Urothelium cell line (cell line): ENCODE results near the gene LUZP1.

Experiments used
- DNase-seq: peaks from one replicate; pipeline ENCODE4 v3.0.0; 2011; ENCODE audit warnings: low spot score, mixed read lengths
- FAIRE-seq: peaks from 2 replicates; lab custom pipeline; 2011; peaks lifted over from hg19 to GRCh38; lab: Jason Lieb, UNC

The LUZP1 gene

DNA sequence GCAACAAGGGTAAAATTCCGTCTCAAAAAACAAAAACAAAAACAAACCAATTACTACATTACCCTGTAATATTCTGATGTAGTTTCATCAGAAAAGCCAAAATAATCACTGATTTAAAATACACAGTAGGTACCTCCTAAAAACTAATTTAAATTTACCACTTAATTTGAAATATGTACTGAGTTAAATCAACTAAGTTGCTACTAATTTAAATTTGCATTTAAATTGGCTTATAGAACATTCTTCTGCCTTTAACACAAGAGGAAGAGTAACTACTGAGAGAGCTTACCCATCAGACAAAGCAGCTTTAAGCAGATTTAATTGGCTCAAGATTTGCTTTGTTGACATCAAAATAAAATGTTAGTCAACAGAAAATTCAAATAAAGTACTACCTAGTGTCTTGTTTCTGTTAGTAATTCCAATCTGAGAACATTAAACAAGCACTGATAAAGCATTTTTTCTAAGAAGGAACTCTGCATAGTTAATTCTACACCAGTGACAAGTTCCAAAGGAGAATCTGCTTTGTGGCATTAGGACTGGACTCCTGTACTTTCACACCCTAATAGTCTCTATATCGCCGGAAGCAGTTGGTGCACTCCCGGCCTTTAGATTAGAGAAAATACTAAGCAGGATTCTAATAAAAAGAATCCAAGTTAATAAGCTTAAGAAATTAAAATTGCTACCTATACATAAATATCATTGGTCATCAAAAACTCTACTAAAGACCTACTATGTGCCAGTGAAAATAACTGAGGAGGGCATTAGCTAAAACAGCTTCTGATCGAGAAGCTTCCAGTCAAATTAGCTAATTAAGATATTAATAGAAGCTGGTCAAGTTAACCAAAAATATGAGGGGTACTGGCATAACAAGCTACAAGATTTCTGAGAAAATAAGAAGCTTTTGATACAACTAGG lies 8.4 kb downstream of the LUZP1 start:
- FAIRE-seq (no peak), DNase-seq (no peak)

DNA sequence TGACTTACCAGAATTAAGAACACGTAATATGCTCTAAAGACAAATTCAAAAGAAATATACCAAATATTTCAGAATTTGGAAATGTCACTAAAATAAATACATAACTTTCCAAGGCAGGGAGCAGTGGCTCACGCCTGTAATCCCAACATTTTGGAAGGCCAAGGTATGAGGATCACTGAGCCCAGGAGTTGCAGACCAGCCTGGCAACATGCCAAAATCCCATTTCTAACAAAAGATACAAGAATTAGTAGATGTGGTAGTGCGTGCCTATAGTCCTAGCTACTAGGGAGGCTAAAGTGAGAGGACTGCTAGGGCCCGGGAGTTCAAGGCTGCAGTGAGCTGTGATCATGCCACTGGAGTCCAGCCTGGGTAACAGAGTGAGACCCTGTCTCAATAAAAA lies 11.7 kb downstream of the LUZP1 start:
- DNase-seq (no peak), FAIRE-seq (no peak)

DNA sequence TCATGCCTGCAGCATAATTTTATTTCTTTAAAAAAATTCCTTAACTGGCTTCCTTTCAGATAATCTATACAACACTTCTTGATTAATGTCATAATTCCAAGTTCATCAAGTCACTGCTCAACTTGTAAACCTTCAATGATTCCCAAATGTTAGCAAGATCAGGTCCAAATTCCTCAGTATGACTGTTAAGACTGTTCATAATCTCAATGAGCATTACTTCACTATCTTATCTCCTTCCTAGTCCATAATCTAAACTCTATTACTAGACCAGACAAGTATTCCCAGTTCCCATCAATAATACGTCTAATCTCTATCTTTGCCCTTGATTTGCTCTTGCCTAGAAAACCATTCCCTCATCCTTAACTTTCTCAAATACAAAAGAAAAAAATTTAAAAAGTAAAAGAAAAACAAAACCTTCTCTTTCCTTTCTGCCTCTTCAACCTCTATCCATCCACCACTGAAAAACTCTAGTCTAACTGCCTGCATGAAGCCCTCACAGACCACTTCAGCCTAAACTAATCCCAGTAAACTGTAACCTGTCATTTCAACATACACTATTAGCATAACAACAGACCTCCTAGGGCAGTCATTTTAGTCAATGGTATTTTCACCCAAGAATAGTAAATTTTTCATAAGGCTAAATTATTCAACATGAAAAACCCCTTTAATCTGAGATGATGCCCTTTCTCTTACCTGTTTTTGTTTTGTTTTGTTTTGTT lies 15.5 kb downstream of the LUZP1 start:
- DNase-seq (no peak), FAIRE-seq (no peak)

DNA sequence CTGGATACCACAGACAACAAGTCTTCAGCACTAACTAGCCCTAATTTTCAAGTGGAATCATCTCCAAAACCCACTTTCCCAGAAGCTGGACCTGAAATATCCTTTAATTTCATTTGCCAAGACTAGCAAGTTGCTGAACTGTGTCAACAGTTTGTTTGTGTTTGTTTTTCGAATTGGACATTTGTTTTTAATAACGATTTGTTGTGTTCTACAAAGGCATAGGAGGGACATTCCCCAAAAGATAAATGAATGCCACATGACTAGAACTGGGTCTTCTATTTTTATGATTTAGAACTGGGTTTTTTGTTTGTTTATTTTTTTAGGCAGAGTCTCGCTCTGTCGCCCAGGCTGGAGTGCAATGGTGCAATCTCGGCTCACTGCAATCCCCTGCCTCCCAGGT lies 17.9 kb downstream of the LUZP1 start:
- no peak for FAIRE-seq
- no peak for DNase-seq

DNA sequence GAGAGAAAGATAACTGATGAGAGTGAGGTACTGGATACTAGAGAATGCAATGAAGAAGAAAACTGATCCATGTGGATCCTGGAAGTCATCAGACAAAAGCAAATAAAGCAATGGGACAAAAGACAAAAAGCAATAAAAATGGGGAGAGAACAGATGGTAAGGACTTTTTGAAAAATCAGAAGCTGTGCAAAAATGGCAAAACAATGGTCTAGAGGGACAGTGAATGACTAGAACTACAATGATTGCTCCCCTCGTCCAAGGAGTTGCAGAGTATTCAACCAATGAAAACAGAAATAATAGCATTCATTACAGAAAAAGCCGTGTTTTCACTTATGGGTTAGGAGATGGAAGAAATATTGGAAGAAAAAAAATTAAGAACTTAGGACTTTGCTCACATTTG lies 18.5 kb downstream of the LUZP1 start:
- no peak for DNase-seq
- FAIRE-seq, result no peak

DNA sequence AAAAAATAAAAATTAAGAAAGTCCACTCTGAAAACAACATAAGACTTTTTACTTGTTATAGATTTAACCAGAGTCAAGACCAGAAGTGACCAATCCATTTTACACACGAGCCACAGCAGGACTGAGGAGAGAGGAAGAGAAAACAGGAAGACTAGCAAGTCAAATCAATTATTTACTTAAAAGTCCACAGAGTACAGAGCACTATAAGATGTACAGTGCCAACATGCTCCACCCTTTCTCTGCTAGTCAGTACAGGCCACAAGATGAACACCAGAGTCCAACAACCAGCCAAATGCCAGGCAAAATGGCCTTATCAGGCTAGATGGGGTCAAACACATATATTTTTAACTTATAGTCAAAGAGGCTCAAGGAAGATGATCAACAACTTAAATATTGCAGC lies 19.5 kb downstream of the LUZP1 start:
- DNase-seq, result no peak
- FAIRE-seq, result no peak

DNA sequence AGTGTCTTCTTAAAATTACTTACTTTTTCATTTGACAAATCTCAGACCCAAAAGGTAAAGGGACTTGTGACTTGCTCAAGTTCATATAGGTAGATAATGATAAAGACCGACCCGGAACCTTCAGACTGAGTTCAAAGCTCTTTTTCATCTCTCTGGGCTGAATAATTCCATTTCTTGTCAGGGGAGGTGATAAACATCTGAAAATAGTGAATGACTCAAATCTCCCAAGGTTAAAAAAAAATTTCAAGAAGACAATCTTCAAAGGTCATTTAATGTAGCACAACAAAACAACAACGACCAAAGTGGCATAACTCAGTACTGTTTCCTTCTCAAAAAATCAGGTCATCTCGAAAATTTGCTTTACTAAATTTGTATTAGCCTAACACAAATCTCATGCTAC lies 20.6 kb downstream of the LUZP1 start:
- FAIRE-seq, result no peak
- no peak for DNase-seq

DNA sequence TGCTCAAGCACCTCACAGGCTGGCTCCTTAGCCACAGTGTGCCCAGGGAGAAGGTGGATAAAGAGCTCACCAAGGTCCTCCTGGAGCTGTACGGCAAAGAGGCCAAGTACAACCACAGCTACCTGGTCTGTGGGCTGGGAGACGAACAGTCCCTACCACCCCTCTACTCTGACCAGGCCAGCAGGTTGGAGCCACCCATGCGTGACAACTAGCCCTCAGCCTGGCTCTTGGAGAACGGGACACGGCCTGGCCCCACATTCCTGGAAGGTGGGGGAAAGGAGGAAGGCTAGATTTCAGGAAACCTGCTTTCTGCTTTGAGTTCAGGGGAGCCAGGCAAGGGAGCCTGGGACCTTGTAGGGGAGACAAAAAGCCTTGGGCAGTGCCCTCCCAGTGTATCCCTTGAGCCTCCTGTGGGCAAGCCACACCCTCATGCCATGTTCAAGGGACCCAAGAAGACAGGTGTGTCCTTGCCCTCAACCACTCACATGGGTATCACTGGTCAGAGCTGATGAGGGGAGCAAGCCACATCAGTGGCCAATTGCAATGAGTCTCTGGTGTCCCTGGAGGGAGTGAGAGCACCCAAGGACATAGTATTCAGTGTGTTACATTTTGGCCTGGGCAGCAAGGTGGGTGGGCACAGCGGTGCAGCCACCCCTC lies 27.6 kb downstream of the LUZP1 start:
- FAIRE-seq, result no peak

DNA sequence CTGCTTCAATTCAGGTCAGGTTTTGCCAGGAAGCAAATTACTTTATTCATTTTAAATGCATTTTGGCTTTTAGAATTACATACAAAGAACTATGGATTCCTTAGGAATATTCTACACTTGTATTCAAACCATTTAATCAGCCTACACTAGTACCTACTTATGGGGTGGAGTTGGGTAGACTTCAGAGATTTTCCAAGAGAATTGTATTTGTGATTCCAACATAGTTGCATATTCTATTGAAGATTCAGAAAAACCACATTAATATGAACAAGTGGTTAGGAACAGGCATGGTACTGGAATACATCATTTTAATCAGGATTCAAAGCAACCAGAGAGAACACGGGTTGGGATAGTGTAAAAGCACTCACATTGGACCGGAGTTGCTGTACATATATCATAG lies 33.4 kb downstream of the LUZP1 start:
- DNase-seq (no peak), FAIRE-seq (no peak)

More for the DNA sequence above, 27.6 kb downstream of the LUZP1 start:
- DNase-seq, result no peak

DNA sequence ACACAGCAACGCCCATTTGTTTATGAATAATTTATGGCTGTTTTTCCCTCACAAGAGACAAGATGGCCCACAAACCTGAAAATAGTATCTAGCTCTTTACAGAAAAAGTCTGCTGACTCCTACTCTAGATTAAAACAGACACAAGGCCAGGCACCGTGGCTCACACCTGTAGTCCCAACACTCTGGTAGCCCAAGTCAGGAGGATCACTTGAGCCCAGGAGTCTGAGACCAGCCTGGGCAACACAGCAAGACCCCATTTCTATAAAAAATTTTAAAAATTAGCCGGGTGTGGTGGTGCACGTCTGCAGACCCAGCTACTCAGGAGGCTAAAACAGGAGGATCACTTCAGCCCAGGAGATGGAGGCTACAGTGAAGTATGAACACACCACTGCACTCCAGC lies 34.6 kb downstream of the LUZP1 start:
- no peak for FAIRE-seq
- DNase-seq, result no peak

DNA sequence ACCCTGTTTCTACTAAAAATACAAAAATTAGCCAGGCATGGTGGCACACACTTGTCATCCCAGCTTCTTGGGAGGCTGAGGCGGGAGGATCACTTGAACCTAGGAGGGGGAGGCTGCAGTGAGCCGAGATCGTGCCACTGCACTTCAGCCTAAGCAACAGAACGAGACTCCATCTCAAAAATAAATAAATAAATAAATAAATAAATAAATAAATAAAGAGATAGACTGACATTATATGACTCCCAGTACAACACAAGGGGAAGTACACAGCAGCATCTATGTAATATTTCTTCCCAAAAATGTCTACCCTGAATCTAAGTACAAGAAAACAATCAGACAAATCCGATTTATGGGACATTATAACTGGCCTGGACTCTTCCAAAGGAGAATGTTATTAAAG lies 35.1 kb downstream of the LUZP1 start:
- FAIRE-seq (no peak), DNase-seq (no peak)

DNA sequence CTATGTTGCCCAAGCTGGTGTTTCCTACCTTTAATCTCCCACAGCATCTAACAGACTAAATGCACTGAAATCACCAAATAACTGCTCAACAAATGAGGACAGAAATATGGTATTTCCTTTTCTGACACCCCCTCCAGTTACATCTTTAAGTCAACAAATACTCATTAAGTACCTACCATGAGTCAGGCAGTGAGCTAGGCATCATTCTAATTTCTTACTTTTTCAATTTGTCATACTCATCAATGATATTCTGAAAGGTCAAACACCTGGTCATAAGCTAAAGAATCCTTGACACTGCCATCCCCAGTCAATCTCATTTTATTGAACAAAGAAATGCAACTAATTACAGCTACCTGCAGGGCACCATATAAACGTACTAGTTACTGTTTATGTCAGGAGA lies 36.6 kb downstream of the LUZP1 start:
- FAIRE-seq (no peak), DNase-seq (no peak)

DNA sequence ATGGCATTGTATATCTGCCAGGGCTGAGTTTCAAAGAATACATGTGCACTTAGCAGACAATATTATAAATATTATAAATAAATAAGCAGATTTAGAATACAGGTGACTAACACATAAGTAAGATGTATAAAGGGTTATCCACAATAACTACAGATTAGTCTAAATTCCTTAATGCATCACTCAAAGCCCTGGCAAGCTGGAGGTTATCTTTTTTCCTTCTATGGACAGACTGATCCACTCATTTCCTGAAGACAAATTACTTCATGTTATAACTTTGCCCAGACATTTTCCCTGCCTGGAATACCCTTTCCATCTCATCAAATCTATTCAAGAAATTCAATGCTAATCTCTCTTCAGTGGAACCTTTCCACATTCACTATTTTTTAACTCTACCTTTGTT lies 38.8 kb downstream of the LUZP1 start:
- DNase-seq (no peak), FAIRE-seq (no peak)

DNA sequence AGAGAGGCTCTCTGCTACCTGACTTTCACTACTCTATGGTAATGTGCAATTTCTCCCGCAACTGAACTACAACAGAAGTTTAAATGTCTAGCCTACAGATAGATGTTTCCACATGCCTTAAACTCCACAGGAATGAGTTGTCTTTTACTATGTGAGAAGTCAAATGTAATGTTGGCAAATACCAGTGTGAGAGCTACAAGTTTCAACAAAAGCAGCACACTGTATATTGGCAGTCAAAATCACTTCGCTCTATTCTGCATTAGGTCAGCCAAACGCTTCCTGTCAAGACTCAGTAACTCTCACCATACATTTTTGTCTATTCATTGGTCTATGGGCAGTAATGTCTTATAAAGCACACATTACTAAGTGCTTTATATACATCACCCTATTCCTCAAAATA lies 41.9 kb downstream of the LUZP1 start:
- DNase-seq (no peak), FAIRE-seq (no peak)

DNA sequence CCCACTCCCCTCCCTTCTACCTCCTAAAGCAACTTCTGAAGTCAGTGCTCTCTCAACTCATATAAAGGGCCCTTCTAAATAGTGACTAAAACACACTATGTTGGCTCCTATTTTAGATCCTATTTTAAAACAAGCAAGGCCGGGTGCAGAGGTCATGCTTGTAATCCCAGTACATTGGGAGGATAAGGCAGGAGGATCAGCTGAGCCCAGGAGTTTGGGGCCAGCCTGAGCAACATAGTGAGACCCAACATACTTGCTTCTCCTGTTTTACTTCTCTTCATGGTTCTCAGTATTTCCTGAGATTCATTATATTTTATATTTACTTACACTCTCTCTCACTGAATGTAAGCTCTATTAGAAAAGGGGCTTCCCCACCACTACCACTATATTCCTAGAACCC lies 42.5 kb downstream of the LUZP1 start:
- no peak for FAIRE-seq
- DNase-seq, result no peak

DNA sequence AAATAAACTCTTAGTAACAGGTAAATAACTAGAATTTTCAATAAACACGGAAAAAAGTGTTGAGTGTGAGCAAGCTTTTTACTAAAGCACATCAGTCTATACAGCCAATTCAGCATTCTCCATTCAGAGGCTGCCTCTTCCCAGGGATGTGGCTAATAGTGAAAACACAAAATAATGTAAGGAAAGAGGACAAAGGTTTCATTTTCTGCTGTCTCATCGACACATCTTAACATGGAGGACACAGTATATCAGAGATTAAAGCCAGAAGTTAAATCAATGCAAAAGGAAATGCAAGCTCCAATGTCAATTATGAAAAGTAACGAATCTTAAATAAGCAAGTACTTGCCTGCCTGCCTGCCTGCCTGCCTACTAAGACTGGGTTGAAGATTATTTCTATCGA lies 43.2 kb downstream of the LUZP1 start:
- FAIRE-seq (no peak), DNase-seq (no peak)

DNA sequence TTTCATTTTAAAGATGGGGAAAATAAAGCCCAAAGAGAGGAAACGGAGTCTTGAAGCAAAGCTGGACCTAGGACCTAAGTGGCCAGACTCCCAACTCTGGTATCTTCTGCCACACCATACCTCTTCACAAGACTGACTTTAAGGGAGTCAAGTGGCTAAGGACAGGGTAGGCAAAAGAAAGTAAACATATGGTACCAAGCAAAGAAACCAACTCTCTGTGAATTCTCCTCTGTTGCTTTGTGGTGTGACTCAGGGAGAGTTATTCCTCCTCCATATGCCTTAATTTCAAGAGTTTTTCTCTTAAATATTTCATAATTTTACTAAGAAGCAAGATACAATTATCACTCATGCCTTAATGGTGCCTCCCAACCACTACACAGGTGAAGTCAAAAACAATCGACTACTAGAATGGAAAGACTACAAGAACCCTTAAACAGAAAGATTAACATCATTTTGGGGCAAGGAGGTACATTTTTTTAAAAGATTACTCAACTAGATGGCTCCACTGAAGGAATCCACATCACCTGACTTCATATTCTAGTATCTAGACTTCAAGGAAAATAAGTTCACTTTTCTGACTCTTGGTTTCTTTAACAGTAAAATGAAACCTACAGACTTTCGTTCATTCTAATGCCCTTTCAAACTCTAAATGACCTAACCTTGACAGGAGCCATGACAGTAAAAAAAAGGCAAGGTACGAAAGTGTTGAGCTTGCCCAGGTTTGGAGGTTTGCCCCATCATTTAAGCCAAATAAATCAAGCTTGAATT lies 44.2 kb downstream of the LUZP1 start:
- FAIRE-seq (no peak), DNase-seq (no peak)

DNA sequence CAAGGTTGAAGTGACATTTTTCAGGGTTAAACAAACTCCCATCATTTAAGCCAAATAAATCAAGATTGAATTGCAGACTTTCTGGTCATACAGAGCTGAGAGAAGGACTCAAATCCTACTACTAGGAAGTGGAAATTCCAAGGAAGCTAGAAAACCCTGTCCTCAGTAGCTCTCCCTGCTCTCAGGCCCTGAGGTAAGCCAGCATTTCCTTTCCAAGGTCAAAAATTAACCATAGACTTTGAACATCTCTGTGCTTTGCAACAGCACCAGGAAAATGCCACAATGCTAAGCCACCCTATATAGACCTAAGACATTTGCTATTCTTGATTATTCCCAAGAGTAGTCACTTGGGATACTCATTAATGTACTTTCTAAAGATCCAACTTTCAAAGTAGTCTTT lies 45.1 kb downstream of the LUZP1 start:
- FAIRE-seq (no peak), DNase-seq (no peak)

DNA sequence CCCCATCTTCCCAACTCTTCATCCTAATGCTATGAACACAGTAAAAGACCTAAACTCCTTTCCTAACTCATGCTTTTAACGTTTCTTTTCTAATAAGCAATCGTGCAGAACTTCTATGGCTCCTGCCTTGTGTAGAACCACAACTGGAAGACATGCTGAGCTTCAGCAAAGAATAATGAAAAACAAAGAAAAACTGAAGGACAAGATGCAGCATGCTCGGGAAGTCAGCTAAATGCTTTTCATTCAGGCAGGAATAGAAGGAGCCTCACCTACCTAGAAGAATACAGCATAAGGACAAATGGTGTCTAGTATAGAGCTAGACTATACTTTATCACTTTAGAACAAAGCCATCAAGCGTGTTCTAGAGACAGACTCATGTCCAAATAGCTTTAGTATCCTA lies 45.9 kb downstream of the LUZP1 start:
- DNase-seq, result no peak
- no peak for FAIRE-seq

DNA sequence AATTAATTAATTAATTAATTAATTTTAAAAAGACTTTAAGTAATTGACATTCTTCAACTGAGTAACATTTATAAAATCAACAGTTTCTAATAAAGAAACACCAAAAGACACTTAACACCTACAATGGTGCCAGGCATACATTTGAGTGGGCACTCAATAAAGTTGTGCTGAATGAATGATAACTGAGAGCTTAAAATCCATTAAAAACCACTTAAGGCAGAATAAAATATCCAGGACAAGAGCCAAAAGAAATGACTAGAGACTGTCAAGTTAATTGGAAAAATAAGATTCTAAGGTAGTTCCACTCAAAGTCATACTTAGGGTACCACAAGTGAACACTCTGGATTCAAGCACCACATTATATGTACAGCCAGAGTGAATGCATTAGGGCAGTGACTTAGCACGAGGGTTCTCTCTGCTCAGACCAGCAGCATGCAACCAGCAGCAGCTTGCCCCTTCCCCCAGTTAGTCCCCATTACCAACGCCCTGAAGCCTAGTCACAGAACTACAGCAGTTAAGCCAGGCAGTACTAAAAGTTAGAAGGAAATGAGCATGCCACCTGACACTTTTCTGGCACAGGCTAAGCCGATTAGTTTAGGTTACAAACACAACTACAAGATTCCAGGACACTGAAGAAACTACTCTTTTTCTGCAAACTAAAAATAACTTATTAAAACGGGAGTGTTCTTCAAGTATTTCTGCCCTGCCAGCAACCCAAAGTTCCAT lies 46.5 kb downstream of the LUZP1 start:
- DNase-seq (no peak), FAIRE-seq (no peak)
